Ovary (tissue), 9 donors: ENCODE measurements around the gene WRNIP1. TPM values are rescaled to one million over a fixed set of nuclear protein-coding genes. Genes with fewer than 3 reads are reported as not detected.

ENCODE experiments used
- DNase-seq, 5 donors: peaks; one replicate each; pipeline ENCODE4 v3.0.0-alpha.2; 2019 to 2020
- H3K27ac ChIP-seq, 2 donors: fragments of 200-600 bp; one replicate each; pipeline versions ENCODE4 v1.5.1 to v1.8.0; 2019 to 2022
- H3K27me3 ChIP-seq: fragments of 200-600 bp; one replicate; pipeline ENCODE4 v1.8.0; 2022
- H3K36me3 ChIP-seq: fragments of 200-600 bp; sonication (generic); one replicate; pipeline ENCODE4 v1.5.1; 2019
- H3K4me1 ChIP-seq: one replicate; pipeline ENCODE4 v1.8.1; 2013; ENCODE audit warnings: mild to moderate bottlenecking, moderate library complexity; ENCODE audit not compliant: insufficient read depth
- H3K4me3 ChIP-seq: fragments of 200-600 bp; sonication (generic); one replicate; pipeline ENCODE4 v1.5.1; 2017
- H3K9me3 ChIP-seq, 2 donors: fragments of 200-600 bp in 1 of 2; sonication (generic) in 1 of 2; one replicate each; pipeline versions ENCODE4 v1.5.1 to v1.8.1; 2013 to 2019; ENCODE audit warnings: mild to moderate bottlenecking in 1 of 2, moderate library complexity in 1 of 2
- CTCF ChIP-seq, 3 donors: fragments of 450-650 bp in 2 of 3; fragments of 200-600 bp in 1 of 3; IDR thresholded peaks; one replicate each; pipeline versions ENCODE4 v1.5.1 to v1.8.0; 2016 to 2022; ENCODE audit warnings: antibody characterized with exemption in 3 of 3, mild to moderate bottlenecking in 1 of 3
- EP300 ChIP-seq: sonication (generic); formaldehyde crosslinking; IDR thresholded peaks from one replicate; pipeline ENCODE4 v1.6.1; 2017; ENCODE audit warnings: antibody characterized with exemption
- POLR2A ChIP-seq: fragments of 450-650 bp; IDR thresholded peaks from one replicate; pipeline ENCODE4 v1.6.1; 2017; ENCODE audit warnings: antibody characterized with exemption, mild to moderate bottlenecking, moderate library complexity
- WGBS, 3 donors: extraction: QIAGEN DNeasy Blood & Tissue Kit in 1 of 3; methylation state at CpG; one replicate each; pipeline versions ENCODE4 v1.1.5 to v1.1.7; 2013 to 2017; 5-methylcytosine and 5-hydroxymethylcytosine counted together
- intact Hi-C, 4 donors: fragments of 100-400 bp; cut with DNase I; formaldehyde crosslinking; loops; one replicate each; pipeline versions ENCODE4 v1.11.0 to v1.15.1; 2022 to 2023
- polyA plus RNA-seq, 2 donors: library from polyadenylated mRNA; stranded (reverse); fragments of 200-250 nt in 1 of 2; fragments of 350-450 nt in 1 of 2; fragmentation: Illumina TruSeq in 1 of 2; extraction: RNeasy Lipid Tissue Mini Kit (QIAGEN cat#74804) in 1 of 2; gene quantifications; one replicate each; pipeline ENCODE4 v1.2.3, GENCODE V29; 2013 to 2014
- total RNA-seq, 7 donors: library from RNA; depleted of rRNA in 2 of 7; stranded (reverse); fragments of >200 nt in 2 of 7; fragmentation: NEBNext Ultra II Directional in 3 of 7; extraction: Animal tissue kit (Norgen Biotek cat#: 25700) in 3 of 7; gene quantifications; one replicate each; pipeline versions ENCODE4 v1.1.0 to v1.2.4, GENCODE V29; 2016 to 2023
- donor health status: DM: no; HTN: no; CAD: no; lungs with moderate emphysema.
- donor health status: DM: no; HTN: no; CAD: no.
- donor health status: Bipolar disorder and iron deficiency.
- donor health status: DM: yes; HTN: yes; CAD: no.
- donor health status: DM: no; HTN: no; CAD: no.
- donor health status: DM: yes; HTN: yes; CAD: no.

Gene WRNIP1
- total and polyA plus RNA-seq, 9 donors = 30.4 to 73.4 (median 34.6) TPM

- peak; percentile 39 to 67 (median 43) for DNase-seq
- Histone ChIP-seq H3K27ac (no peak overlapping the region), H3K27me3 (no peaks in the 10 kb centered on the region), H3K4me1 (peaks cover 1% of the 10 kb centered on the region), H3K36me3 (no peaks in the 10 kb centered on the region), H3K9me3 (no peaks in the 10 kb centered on the region), H3K4me3 (no peak overlapping the region)
- intact Hi-C loops = loop anchor here in 2 of 4 donors (5.0 kb wide), 1 partner anchor 141 kb away; no protein-coding TSS in a partner anchor
- WGBS, 3 donors = 33 to 34% (median 33%) methylated on average over 11 of the region's 11 CpGs
- TF ChIP-seq EP300 (no peak), CTCF (IDR thresholded peaks at IDR 0.05) (peak; percentile 17 to 63 (median 54)), POLR2A (no peak)
Measured at GRCh38 chr6:2790588-2791449, 25.6 kb downstream of the WRNIP1 start.

- TF ChIP-seq EP300 (no peak), POLR2A (no peak), CTCF (IDR thresholded peaks at IDR 0.05) (no peak)
- Histone ChIP-seq H3K27ac (no peak overlapping the region), H3K9me3 (no peaks in the 10 kb centered on the region), H3K4me1 (peaks cover 1% of the 10 kb centered on the region), H3K36me3 (no peaks in the 10 kb centered on the region), H3K27me3 (no peaks in the 10 kb centered on the region), H3K4me3 (no peak overlapping the region)
- DNase-seq = no peak
- intact Hi-C loops = loop anchor here in 2 of 4 donors (5.0 kb wide), 1 partner anchor 141 kb away; no protein-coding TSS in a partner anchor
- 65 to 66% (median 66%) methylated on average over 4 of the region's 4 CpGs for WGBS, 3 donors
Measured at GRCh38 chr6:2791450-2791974, 26.3 kb downstream of the WRNIP1 start.

GRCh38 chr6:2792330-2793110 lies 27.3 kb downstream of the WRNIP1 start:
- peaks cover 1% of the 10 kb centered on the region for H3K4me1 ChIP-seq
- intact Hi-C loops = loop anchor here in 2 of 4 donors (5.0 kb wide), 1 partner anchor 140 kb away; no protein-coding TSS in a partner anchor
- TF ChIP-seq EP300 (no peak), CTCF (IDR thresholded peaks at IDR 0.05) (no peak), POLR2A (no peak)

GRCh38 chr6:2793534-2794151 lies 28.4 kb downstream of the WRNIP1 start:
- DNase-seq = no peak

More at GRCh38 chr6:2792330-2793110, 27.3 kb downstream of the WRNIP1 start:
- no peak overlapping the region for H3K4me3 ChIP-seq
- no peak for DNase-seq
- 91 to 94% (median 94%) methylated on average over 17 of the region's 17 CpGs for WGBS, 3 donors
- no peaks in the 10 kb centered on the region for H3K9me3 ChIP-seq
- H3K36me3 ChIP-seq = no peaks in the 10 kb centered on the region
- no peak overlapping the region for H3K27ac ChIP-seq
- no peaks in the 10 kb centered on the region for H3K27me3 ChIP-seq

More at GRCh38 chr6:2793534-2794151, 28.4 kb downstream of the WRNIP1 start:
- intact Hi-C loops = loop anchor here in 2 of 4 donors (5.0 kb wide), 1 partner anchor 139 kb away; no protein-coding TSS in a partner anchor
- Histone ChIP-seq H3K9me3 (no peaks in the 10 kb centered on the region), H3K27me3 (no peaks in the 10 kb centered on the region), H3K36me3 (no peaks in the 10 kb centered on the region), H3K27ac (no peak overlapping the region), H3K4me3 (no peak overlapping the region), H3K4me1 (peaks cover 1% of the 10 kb centered on the region)
- TF ChIP-seq CTCF (IDR thresholded peaks at IDR 0.05) = no peak
- TF ChIP-seq EP300 = no peak
- no peak for TF ChIP-seq POLR2A
- WGBS, 3 donors = 66 to 69% (median 67%) methylated on average over 9 of the region's 9 CpGs
